ENCODE data around the gene LRP8. TPM values are rescaled to one million over a fixed set of nuclear protein-coding genes. Genes with fewer than 3 reads are reported as not detected.

Gene LRP8
- total and polyA plus RNA-seq, 9 of the 15 experiments (the other 6 are each of a cell fraction or from before 2014, with no cell fraction given), result 7.1 to 56.1 (median 31.3) TPM

GRCh38 chr1:53220171-53220961, 107.5 kb downstream of the LRP8 start, which contains the start of gene CZIB (continued):
- TF ChIP-seq, protein P1, sequence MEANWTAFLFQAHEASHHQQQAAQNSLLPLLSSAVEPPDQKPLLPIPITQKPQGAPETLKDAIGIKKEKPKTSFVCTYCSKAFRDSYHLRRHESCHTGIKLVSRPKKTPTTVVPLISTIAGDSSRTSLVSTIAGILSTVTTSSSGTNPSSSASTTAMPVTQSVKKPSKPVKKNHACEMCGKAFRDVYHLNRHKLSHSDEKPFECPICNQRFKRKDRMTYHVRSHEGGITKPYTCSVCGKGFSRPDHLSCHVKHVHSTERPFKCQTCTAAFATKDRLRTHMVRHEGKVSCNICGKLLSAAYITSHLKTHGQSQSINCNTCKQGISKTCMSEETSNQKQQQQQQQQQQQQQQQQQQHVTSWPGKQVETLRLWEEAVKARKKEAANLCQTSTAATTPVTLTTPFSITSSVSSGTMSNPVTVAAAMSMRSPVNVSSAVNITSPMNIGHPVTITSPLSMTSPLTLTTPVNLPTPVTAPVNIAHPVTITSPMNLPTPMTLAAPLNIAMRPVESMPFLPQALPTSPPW (CRISPR knock-in tag; IDR thresholded peaks at IDR 0.05), result peak; percentile 99
- no peak; the same call in 1 of the 2 replicates for TF ChIP-seq DPF2 (IDR thresholded peaks at IDR 0.05)
- no peak for TF ChIP-seq XRCC5 (IDR thresholded peaks at IDR 0.05; ENCODE audit: low read depth, low read length)
- no peak for TF ChIP-seq RAD21 (CRISPR knock-in tag; conservative IDR thresholded peaks at IDR 0.05 in 1 of 2, IDR thresholded peaks at IDR 0.05 in 1 of 2)
- no peak for TF ChIP-seq XRCC4 (IDR thresholded peaks at IDR 0.05; ENCODE audit: extremely low read depth, insufficient read depth, insufficient read length)
- no peak for TF ChIP-seq MYNN (IDR thresholded peaks at IDR 0.05)
- TF ChIP-seq MYNN (CRISPR knock-in tag; IDR thresholded peaks at IDR 0.05), result no peak
- TF ChIP-seq SIX5 (IDR thresholded peaks at IDR 0.05; ENCODE audit: borderline replicate concordance in 1 of 2, insufficient read depth in 1 of 2, low read depth in 1 of 2, low read length in 2 of 2), result no peak
- TF ChIP-seq, protein P2, sequence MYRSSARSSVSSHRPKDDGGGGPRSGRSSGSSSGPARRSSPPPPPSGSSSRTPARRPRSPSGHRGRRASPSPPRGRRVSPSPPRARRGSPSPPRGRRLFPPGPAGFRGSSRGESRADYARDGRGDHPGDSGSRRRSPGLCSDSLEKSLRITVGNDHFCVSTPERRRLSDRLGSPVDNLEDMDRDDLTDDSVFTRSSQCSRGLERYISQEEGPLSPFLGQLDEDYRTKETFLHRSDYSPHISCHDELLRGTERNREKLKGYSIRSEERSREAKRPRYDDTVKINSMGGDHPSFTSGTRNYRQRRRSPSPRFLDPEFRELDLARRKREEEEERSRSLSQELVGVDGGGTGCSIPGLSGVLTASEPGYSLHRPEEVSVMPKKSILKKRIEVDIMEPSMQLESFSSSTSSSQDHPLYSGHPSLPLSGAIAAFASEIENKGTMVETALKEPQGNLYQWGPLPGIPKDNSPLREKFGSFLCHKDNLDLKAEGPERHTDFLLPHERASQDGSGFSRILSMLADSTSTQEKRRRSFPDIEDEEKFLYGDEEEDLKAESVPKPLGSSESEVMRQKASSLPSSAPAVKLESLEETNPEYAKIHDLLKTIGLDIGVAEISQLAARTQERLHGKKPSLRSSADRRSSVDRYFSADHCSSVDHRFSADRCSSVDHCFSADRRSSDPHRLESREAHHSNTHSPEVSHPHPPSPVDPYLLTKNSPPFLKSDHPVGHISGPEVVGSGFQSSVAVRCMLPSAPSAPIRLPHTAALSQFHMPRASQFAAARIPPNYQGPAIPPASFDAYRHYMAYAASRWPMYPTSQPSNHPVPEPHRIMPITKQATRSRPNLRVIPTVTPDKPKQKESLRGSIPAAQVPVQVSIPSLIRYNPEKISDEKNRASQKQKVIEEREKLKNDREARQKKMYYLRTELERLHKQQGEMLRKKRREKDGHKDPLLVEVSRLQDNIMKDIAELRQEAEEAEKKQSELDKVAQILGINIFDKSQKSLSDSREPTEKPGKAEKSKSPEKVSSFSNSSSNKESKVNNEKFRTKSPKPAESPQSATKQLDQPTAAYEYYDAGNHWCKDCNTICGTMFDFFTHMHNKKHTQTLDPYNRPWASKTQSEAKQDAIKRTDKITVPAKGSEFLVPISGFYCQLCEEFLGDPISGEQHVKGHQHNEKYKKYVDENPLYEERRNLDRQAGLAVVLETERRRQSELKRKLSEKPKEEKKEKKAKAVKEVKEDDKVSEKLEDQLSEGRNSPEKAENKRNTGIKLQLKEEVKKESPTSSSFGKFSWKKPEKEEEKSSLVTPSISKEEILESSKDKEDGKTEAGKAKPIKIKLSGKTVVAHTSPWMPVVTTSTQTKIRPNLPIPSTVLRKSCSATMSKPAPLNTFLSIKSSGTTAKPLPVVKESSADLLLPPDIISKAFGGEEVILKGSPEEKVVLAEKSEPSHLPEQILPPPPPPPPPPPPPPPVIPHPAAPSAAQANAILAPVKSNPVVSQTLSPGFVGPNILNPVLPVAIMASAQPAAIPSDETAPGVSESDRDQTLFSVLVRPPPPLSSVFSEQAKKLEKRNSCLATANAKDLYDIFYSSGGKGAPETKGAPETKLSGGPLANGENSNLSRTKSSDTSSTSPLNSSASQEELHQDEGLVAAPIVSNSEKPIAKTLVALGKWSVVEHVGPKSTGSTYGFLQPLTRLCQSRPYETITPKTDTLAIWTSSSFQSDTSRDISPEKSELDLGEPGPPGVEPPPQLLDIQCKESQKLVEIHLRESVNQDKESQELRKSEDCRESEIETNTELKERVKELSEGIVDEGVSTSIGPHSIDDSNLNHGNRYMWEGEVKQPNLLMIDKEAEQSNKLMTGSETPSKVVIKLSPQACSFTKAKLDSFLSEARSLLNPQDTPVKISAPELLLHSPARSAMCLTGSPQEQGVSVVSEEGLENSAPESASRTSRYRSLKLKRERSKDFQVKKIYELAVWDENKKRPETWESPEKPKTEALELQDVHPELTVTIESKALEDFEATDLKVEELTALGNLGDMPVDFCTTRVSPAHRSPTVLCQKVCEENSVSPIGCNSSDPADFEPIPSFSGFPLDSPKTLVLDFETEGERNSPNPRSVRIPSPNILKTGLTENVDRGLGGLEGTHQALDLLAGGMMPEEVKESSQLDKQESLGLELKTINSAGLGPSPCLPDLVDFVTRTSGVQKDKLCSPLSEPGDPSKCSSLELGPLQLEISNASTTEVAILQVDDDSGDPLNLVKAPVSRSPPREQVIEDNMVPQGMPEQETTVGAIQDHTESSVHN (IDR thresholded peaks at IDR 0.05; ENCODE audit: borderline replicate concordance in 1 of 2, low read depth in 1 of 2), result no peak
- no peak for TF ChIP-seq HOXB6 (CRISPR knock-in tag; IDR thresholded peaks at IDR 0.05; ENCODE audit: borderline replicate concordance)
- TF ChIP-seq ZNF175 (CRISPR knock-in tag; IDR thresholded peaks at IDR 0.05; ENCODE audit: low read depth), result peak; percentile 25; the same call in 1 of the 2 replicates
- no peak; the same call in 1 of the 2 replicates for TF ChIP-seq CBFA2T3 (IDR thresholded peaks at IDR 0.05)
- TF ChIP-seq TFAM (CRISPR knock-in tag; conservative IDR thresholded peaks at IDR 0.05), result no peak
- TF ChIP-seq CBFB (CRISPR knock-in tag; IDR thresholded peaks at IDR 0.05), result no peak; the same call in 1 of the 2 replicates
- no peak for TF ChIP-seq TCFL5 (CRISPR knock-in tag; conservative IDR thresholded peaks at IDR 0.05)
- TF ChIP-seq NCOA2 (IDR thresholded peaks at IDR 0.05; ENCODE audit: partially characterized antibody in 2 of 2), result no peak

Data from K562 (cell line).